Aorta (tissue), 5 donors: ENCODE results near the gene SHB. TPM values are rescaled to one million over a fixed set of nuclear protein-coding genes. Genes with fewer than 3 reads are reported as not detected.
"Not testable (repeated sequence)": the region's sequence is repeated elsewhere in the genome, so short reads cannot be mapped to it uniquely, and the experiment has no call there.

Experiments used
- ATAC-seq: fragments of 200-7000 bp; cut with Tn5 transposase; one replicate; pipeline ENCODE4 v1.9.1; 2022; ENCODE audit warnings: moderate library complexity; ENCODE audit not compliant: low FRiP score
- DNase-seq, 2 donors: peaks; one replicate each; pipeline ENCODE4 v3.0.0-alpha.2; 2020
- H3K27ac ChIP-seq, 2 donors: one replicate each; pipeline ENCODE4 v1.5.1; 2013; ENCODE audit warnings: low read length in 2 of 2, mild to moderate bottlenecking in 2 of 2, moderate library complexity in 2 of 2, control low read depth in 1 of 2, inconsistent platforms in 1 of 2, low read depth in 1 of 2
- H3K27me3 ChIP-seq, 2 donors: one replicate each; pipeline ENCODE4 v1.6.1; 2013; ENCODE audit warnings: control low read depth in 1 of 2, low read length in 1 of 2, mild to moderate bottlenecking in 1 of 2, moderate library complexity in 1 of 2; ENCODE audit not compliant: insufficient read depth in 2 of 2, control insufficient read depth in 1 of 2
- H3K36me3 ChIP-seq, 2 donors: one replicate each; pipeline ENCODE4 v1.6.1; 2013; ENCODE audit warnings: control low read depth in 1 of 2, low read length in 1 of 2, mild to moderate bottlenecking in 1 of 2; ENCODE audit not compliant: insufficient read depth in 2 of 2, control insufficient read depth in 1 of 2
- H3K4me1 ChIP-seq, 2 donors: one replicate each; pipeline ENCODE4 v1.6.1; 2013; ENCODE audit warnings: low read length in 2 of 2, control low read depth in 1 of 2, mild to moderate bottlenecking in 1 of 2, moderate library complexity in 1 of 2; ENCODE audit not compliant: insufficient read depth in 2 of 2, control insufficient read depth in 1 of 2
- H3K4me3 ChIP-seq, 2 donors: one replicate each; pipeline ENCODE4 v1.5.1; 2013; ENCODE audit warnings: low read length in 2 of 2, control low read depth in 1 of 2, mild to moderate bottlenecking in 1 of 2
- H3K9me3 ChIP-seq: one replicate; pipeline ENCODE4 v1.6.1; 2013; ENCODE audit warnings: mild to moderate bottlenecking, low read length; ENCODE audit not compliant: control insufficient read depth
- WGBS, 2 donors: extraction: QIAGEN DNeasy Blood & Tissue Kit; methylation state at CpG; one replicate each; pipeline ENCODE4 v1.1.7; 2013; 5-methylcytosine and 5-hydroxymethylcytosine counted together
- intact Hi-C, 2 donors: fragments of 100-400 bp; cut with DNase I; formaldehyde crosslinking; loops; one replicate each; pipeline versions ENCODE4 v1.14.2 to v1.15.0; 2022
- polyA plus RNA-seq, 2 donors: library from polyadenylated mRNA; stranded (reverse); fragments of 200-250 nt; gene quantifications; one replicate each; pipeline ENCODE4 v1.2.3, GENCODE V29; 2013
- total RNA-seq, 2 donors: library from RNA; stranded (reverse); fragmentation: NEBNext Ultra II Directional; extraction: Animal tissue kit (Norgen Biotek cat#: 25700); gene quantifications; one replicate each; pipeline ENCODE4 v1.2.1, GENCODE V29; 2021
- donor health status: healthy with polysubstance abuse.
- donor health status: Bipolar disorder and iron deficiency.
- donor health status: DM: no; HTN: no; CAD: no.
- donor health status: DM: no; HTN: no; CAD: no.
- donor health status: DM: yes; HTN: yes; CAD: no.

The SHB gene
- total and polyA plus RNA-seq, 4 donors = 3.5 to 29.3 (median 17.2) TPM

DNA sequence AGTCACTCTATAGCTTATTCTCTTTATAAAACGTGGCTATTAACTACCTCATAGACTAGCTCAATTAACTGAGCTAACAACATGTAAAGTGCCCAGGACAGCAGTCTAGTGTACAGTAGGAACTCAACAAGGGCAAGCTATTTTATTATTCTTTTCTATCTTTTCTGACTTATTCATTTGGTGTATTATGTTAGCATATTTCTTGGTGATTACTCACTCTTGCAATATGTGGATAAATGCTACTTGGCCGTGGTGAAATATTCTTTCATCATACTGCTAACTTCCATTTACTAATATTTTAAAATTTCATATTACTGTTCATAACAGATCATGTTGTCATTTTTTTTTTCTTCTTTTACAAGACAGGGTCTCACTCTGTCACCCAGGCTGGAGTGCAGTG is 170.0 kb downstream of the SHB start:
- H3K36me3 ChIP-seq = peaks cover 0 to 5% of the 10 kb centered on the region in 2 donors
- no peaks in the 10 kb centered on the region for H3K27me3 ChIP-seq
- intact Hi-C loops = no loop called here
- H3K4me1 ChIP-seq = peaks cover 0 to 3% of the 10 kb centered on the region in 2 donors
- H3K9me3 ChIP-seq = no peaks in the 10 kb centered on the region
- 72 to 75% methylated on average over 2 of the region's 2 CpGs for WGBS, 2 donors
- no peak overlapping the region for H3K27ac ChIP-seq
- H3K4me3 ChIP-seq = no peak overlapping the region
- DNase-seq (no peak), ATAC-seq (no peak)

- WGBS, 2 donors = 52 to 53% methylated on average over 2 of the region's 2 CpGs
- Histone ChIP-seq H3K36me3 (peaks cover 0 to 5% of the 10 kb centered on the region in 2 donors), H3K4me1 (peaks cover 0 to under 1% of the 10 kb centered on the region in 2 donors), H3K4me3 (no peak overlapping the region), H3K9me3 (no peaks in the 10 kb centered on the region), H3K27ac (no peak overlapping the region), H3K27me3 (no peaks in the 10 kb centered on the region)
- no peak for ATAC-seq
- DNase-seq = no peak
- intact Hi-C loops = no loop called here
Measured at GRCh38 chr9:37897665-37898064, 171.4 kb downstream of the SHB start.

DNA sequence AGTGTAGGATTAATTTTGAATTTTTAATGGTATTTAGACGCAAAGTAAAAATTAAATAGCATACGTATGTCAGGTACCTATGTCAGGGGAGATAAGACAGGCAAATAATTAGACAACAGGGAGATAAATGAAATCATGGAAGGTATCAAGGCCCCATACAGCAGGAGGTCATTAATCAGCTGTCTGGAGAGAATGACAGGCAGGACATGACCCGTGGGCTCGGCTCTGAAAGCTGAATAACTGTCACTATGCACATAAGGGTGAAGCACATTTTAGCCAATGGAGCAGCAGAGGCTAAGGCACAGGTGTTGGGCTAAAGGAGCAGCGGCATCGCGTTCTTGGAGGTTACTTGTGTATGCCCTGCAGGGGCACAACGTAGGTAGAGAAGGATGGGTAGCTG is 177.0 kb downstream of the SHB start:
- Histone ChIP-seq H3K9me3 (no peaks in the 10 kb centered on the region), H3K4me1 (peaks cover 0 to 7% of the 10 kb centered on the region in 2 donors), H3K27me3 (no peaks in the 10 kb centered on the region), H3K27ac (no peak overlapping the region), H3K4me3 (no peak overlapping the region), H3K36me3 (peaks cover 2 to 6% of the 10 kb centered on the region in 2 donors)
- ATAC-seq = no peak
- 85 to 87% methylated on average over 8 of the region's 8 CpGs for WGBS, 2 donors
- intact Hi-C loops = no loop called here
- no peak for DNase-seq

GRCh38 chr9:37891042-37891441 is 178.0 kb downstream of the SHB start:
- H3K27me3 ChIP-seq, intact Hi-C loops, H3K4me1 ChIP-seq, H3K27ac ChIP-seq, DNase-seq, ATAC-seq, H3K4me3 ChIP-seq, H3K9me3 ChIP-seq, H3K36me3 ChIP-seq: not testable (repeated sequence)
- 88 to 93% methylated on average over 13 to 16 of the region's 17 CpGs for WGBS, 2 donors

DNA sequence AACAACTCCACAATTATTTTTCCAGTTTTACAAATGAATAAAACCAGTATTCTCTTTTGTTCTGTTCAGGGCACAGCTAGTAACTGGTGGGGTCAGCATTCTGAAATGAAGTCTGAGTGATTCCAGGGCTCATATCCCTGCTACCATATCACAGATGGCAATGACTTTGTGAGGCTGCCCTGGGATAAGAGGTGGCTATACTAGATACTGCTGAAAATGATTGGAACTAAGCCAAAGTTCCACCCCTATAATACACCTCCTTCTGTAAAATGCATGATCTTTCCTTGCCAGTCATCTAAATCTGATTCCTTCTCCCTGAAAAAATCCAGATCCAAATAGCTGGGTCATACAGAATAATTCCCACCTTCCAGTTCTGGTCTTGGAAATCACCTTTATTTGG is 179.5 kb downstream of the SHB start:
- Histone ChIP-seq H3K9me3 (no peaks in the 10 kb centered on the region), H3K4me1 (peaks cover 0 to 7% of the 10 kb centered on the region in 2 donors), H3K27me3 (no peaks in the 10 kb centered on the region), H3K36me3 (peaks cover 1 to 2% of the 10 kb centered on the region in 2 donors), H3K27ac (no peak overlapping the region), H3K4me3 (no peak overlapping the region)
- intact Hi-C loops = no loop called here
- no peak for DNase-seq
- no peak for ATAC-seq

GRCh38 chr9:37887977-37888583 is 180.9 kb downstream of the SHB start:
- intact Hi-C loops, DNase-seq, ATAC-seq, H3K27ac ChIP-seq, H3K27me3 ChIP-seq, H3K36me3 ChIP-seq, H3K4me3 ChIP-seq, H3K9me3 ChIP-seq, H3K4me1 ChIP-seq: not testable (repeated sequence)
- 95 to 97% methylated on average over 10 to 11 of the region's 11 CpGs for WGBS, 2 donors

- no peaks in the 10 kb centered on the region for H3K4me1 ChIP-seq
- no peaks in the 10 kb centered on the region for H3K27me3 ChIP-seq
- 94% methylated on average over 2 of the region's 2 CpGs for WGBS, 2 donors
- no peak for DNase-seq
- no peak overlapping the region for H3K4me3 ChIP-seq
- peaks cover 2 to 4% of the 10 kb centered on the region in 2 donors for H3K36me3 ChIP-seq
- H3K27ac ChIP-seq = no peak overlapping the region
- ATAC-seq = no peak
- H3K9me3 ChIP-seq = no peaks in the 10 kb centered on the region
- intact Hi-C loops = no loop called here
Measured at GRCh38 chr9:37880916-37881479, 188.0 kb downstream of the SHB start.

GRCh38 chr9:37876376-37876775 is 192.7 kb downstream of the SHB start:
- Histone ChIP-seq H3K27me3 (no peaks in the 10 kb centered on the region), H3K4me1 (no peaks in the 10 kb centered on the region), H3K36me3 (peaks cover 2 to 6% of the 10 kb centered on the region in 2 donors), H3K27ac (no peak overlapping the region), H3K9me3 (no peaks in the 10 kb centered on the region), H3K4me3 (no peak overlapping the region)
- ATAC-seq = no peak
- intact Hi-C loops = no loop called here
- WGBS, 2 donors = 66 to 67% methylated on average over 1 of the region's 1 CpG
- no peak for DNase-seq

GRCh38 chr9:37873955-37874354 is 195.1 kb downstream of the SHB start:
- DNase-seq (no peak), ATAC-seq (no peak)
- 91 to 97% methylated on average over 2 of the region's 2 CpGs for WGBS, 2 donors
- Histone ChIP-seq H3K4me3 (no peak overlapping the region), H3K9me3 (no peaks in the 10 kb centered on the region), H3K27ac (no peak overlapping the region), H3K27me3 (no peaks in the 10 kb centered on the region), H3K36me3 (peaks cover under 1 to 6% of the 10 kb centered on the region in 2 donors), H3K4me1 (no peaks in the 10 kb centered on the region)
- intact Hi-C loops = no loop called here
